Liver (tissue), 9 donors: ENCODE measurements around the gene APOL4. TPM values are rescaled to one million over a fixed set of nuclear protein-coding genes. Genes with fewer than 3 reads are reported as not detected.

Source experiments
- DNase-seq: peaks from one replicate; pipeline ENCODE4 v3.0.0-alpha.2; 2017; ENCODE audit warnings: low spot score
- H3K27ac ChIP-seq, 2 donors: one replicate each; pipeline ENCODE4 v1.7.0; 2013; ENCODE audit warnings: inconsistent platforms in 2 of 2, low read length in 2 of 2, control low read depth in 1 of 2, low read depth in 1 of 2, mild to moderate bottlenecking in 1 of 2
- H3K27me3 ChIP-seq, 4 donors: one replicate each; pipeline versions ENCODE4 v1.6.1 to v1.7.0; 2013; ENCODE audit warnings: low read length in 3 of 4, inconsistent platforms in 1 of 4, mild to moderate bottlenecking in 1 of 4, moderate library complexity in 1 of 4; ENCODE audit not compliant: control insufficient read depth in 4 of 4, insufficient read depth in 4 of 4
- H3K36me3 ChIP-seq, 4 donors: one replicate each; pipeline versions ENCODE4 v1.6.1 to v1.7.0; 2013; ENCODE audit warnings: low read length in 3 of 4, mild to moderate bottlenecking in 3 of 4, low read depth in 1 of 4, moderate library complexity in 1 of 4; ENCODE audit not compliant: control insufficient read depth in 4 of 4, insufficient read depth in 3 of 4
- H3K4me1 ChIP-seq, 4 donors: one replicate each; pipeline versions ENCODE4 v1.6.1 to v1.7.0; 2013; ENCODE audit warnings: low read length in 3 of 4, mild to moderate bottlenecking in 3 of 4, moderate library complexity in 1 of 4; ENCODE audit not compliant: control insufficient read depth in 4 of 4, insufficient read depth in 4 of 4
- H3K4me3 ChIP-seq, 3 donors: one replicate each; pipeline versions ENCODE4 v1.6.1 to v1.7.0; 2013; ENCODE audit warnings: low read length in 3 of 3, control low read depth in 1 of 3, low read depth in 1 of 3, mild to moderate bottlenecking in 1 of 3
- H3K9ac ChIP-seq, 2 donors: one replicate each; pipeline ENCODE4 v1.7.0; 2013; ENCODE audit warnings: low read length in 2 of 2, mild to moderate bottlenecking in 2 of 2, moderate library complexity in 2 of 2, control low read depth in 1 of 2, low read depth in 1 of 2
- H3K9me3 ChIP-seq, 4 donors: one replicate each; pipeline versions ENCODE4 v1.6.1 to v1.7.0; 2013; ENCODE audit warnings: low read length in 3 of 4; ENCODE audit not compliant: control insufficient read depth in 4 of 4
- EGR1 ChIP-seq, 2 donors: IDR thresholded peaks; 2 replicates each; pipeline ENCODE4 v1.6.1; 2016 to 2018; ENCODE audit warnings: antibody characterized with exemption in 2 of 2, low read depth in 2 of 2
- FOXA1 ChIP-seq: IDR thresholded peaks from 2 replicates; pipeline ENCODE4 v1.6.1; 2016; ENCODE audit warnings: antibody characterized with exemption
- FOXA2 ChIP-seq: IDR thresholded peaks from 2 replicates; pipeline ENCODE4 v1.6.1; 2016; ENCODE audit warnings: antibody characterized with exemption
- GABPA ChIP-seq, 2 donors: IDR thresholded peaks in 1 of 2; conservative IDR thresholded peaks in 1 of 2; 2 replicates each; pipeline ENCODE4 v1.6.1; 2016; ENCODE audit warnings: antibody characterized with exemption in 2 of 2, mild to moderate bottlenecking in 1 of 2, moderate library complexity in 1 of 2
- HNF4G ChIP-seq: IDR thresholded peaks from 2 replicates; pipeline ENCODE4 v1.6.1; 2016; ENCODE audit warnings: antibody characterized with exemption
- JUND ChIP-seq, 2 donors: IDR thresholded peaks; 2 replicates each; pipeline ENCODE4 v1.6.1; 2016; ENCODE audit warnings: antibody characterized with exemption in 2 of 2
- NR2F2 ChIP-seq: IDR thresholded peaks from 2 replicates; pipeline ENCODE4 v1.6.1; 2016; ENCODE audit warnings: antibody characterized with exemption
- RAD21 ChIP-seq, 2 donors: IDR thresholded peaks; 2 replicates each; pipeline ENCODE4 v1.6.1; 2016; ENCODE audit warnings: antibody characterized with exemption in 2 of 2, mild to moderate bottlenecking in 2 of 2
- RXRA ChIP-seq, 2 donors: IDR thresholded peaks; 2 replicates each; pipeline ENCODE4 v1.6.1; 2017 to 2018; ENCODE audit warnings: antibody characterized with exemption in 2 of 2, mild to moderate bottlenecking in 1 of 2
- SP1 ChIP-seq: IDR thresholded peaks from 2 replicates; pipeline ENCODE4 v1.6.1; 2018; ENCODE audit warnings: antibody characterized with exemption, mild to moderate bottlenecking
- TAF1 ChIP-seq: conservative IDR thresholded peaks from 2 replicates; pipeline ENCODE4 v1.6.1; 2016; ENCODE audit warnings: antibody characterized with exemption, mild to moderate bottlenecking
- YY1 ChIP-seq: IDR thresholded peaks from 2 replicates; pipeline ENCODE4 v1.6.1; 2016; ENCODE audit warnings: antibody characterized with exemption, mild to moderate bottlenecking
- WGBS: extraction: QIAGEN DNeasy Blood & Tissue Kit; methylation state at CpG from one replicate; pipeline ENCODE4 v1.1.7; 2013; 5-methylcytosine and 5-hydroxymethylcytosine counted together
- polyA plus RNA-seq, 2 donors: library from polyadenylated mRNA; stranded (reverse) in 1 of 2; unstranded in 1 of 2; fragments of 200-250 nt in 1 of 2; fragments of >200 nt in 1 of 2; fragmentation: Nextera tagmentation in 1 of 2; extraction: Ambion mirVana in 1 of 2; gene quantifications; one replicate each; pipeline versions ENCODE4 v1.2.1 to v1.2.3, GENCODE V29; 2013 to 2015
- total RNA-seq, 2 donors: library from RNA; depleted of rRNA; stranded (reverse); fragments of >200 nt; gene quantifications; one replicate each; pipeline ENCODE4 v1.2.3, GENCODE V29; 2014
- TF ChIP-seq, protein P1 (sequence below): fragments of 150-350 bp; IDR thresholded peaks from 2 replicates; pipeline ENCODE4 v1.5.1; 2017; ENCODE audit warnings: improper control_type of control experiment, low read depth, low read length; ENCODE audit not compliant: missing input control
- TF ChIP-seq, protein P2 (sequence below): IDR thresholded peaks from 2 replicates; pipeline ENCODE4 v1.6.1; 2016; ENCODE audit warnings: antibody characterized with exemption, mild to moderate bottlenecking
- TF ChIP-seq, protein P3 (sequence below): IDR thresholded peaks from 2 replicates; pipeline ENCODE4 v1.6.1; 2016; ENCODE audit warnings: antibody characterized with exemption
- TF ChIP-seq, protein P4 (sequence below): IDR thresholded peaks from 2 replicates; pipeline ENCODE4 v1.6.1; 2016; ENCODE audit warnings: antibody characterized with exemption
- donor health status: healthy.
- donor health status: healthy.
- donor health status: healthy.
- donor health status: healthy.
- donor health status: healthy.

APOL4 gene
- total and polyA plus RNA-seq, 4 donors: 0.59 to 2.3 (median 1.8) TPM

DNA sequence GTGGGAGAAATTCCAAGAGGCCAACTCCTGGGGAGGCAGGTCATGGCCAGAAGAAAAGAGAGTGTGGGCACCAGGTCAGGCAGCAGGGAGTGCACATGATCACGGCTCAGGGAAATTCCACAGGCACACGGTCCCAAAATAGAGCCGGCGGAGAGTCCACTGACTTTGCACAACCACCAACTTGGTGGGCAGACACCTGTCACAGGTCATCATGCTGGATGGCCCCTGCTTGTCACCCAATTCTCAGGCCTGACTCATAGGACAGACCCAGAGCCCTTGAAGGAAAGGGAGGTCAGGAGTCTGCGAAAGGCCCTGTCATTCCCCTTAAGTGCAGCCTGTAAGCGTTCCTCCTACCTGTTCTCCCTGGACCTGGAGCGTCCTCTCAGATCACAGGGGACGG lies 21.9 kb upstream of the APOL4 start:
- Histone ChIP-seq H3K27me3 (no peaks in the 10 kb centered on the region), H3K4me1 (peaks cover 0 to 7% (median 2%) of the 10 kb centered on the region in 4 donors), H3K9ac (no peak overlapping the region), H3K4me3 (no peak overlapping the region), H3K27ac (no peak overlapping the region), H3K36me3 (peaks cover 2 to 13% (median 8%) of the 10 kb centered on the region in 4 donors), H3K9me3 (no peaks in the 10 kb centered on the region)
- 76% methylated on average over 8 of the region's 8 CpGs for WGBS
- no peak for TF ChIP-seq GABPA (IDR thresholded peaks at IDR 0.05 in 1 of 2, conservative IDR thresholded peaks at IDR 0.05 in 1 of 2)
- TF ChIP-seq HNF4G: no peak
- TF ChIP-seq JUND (IDR thresholded peaks at IDR 0.05): no peak
- TF ChIP-seq, protein P1, sequence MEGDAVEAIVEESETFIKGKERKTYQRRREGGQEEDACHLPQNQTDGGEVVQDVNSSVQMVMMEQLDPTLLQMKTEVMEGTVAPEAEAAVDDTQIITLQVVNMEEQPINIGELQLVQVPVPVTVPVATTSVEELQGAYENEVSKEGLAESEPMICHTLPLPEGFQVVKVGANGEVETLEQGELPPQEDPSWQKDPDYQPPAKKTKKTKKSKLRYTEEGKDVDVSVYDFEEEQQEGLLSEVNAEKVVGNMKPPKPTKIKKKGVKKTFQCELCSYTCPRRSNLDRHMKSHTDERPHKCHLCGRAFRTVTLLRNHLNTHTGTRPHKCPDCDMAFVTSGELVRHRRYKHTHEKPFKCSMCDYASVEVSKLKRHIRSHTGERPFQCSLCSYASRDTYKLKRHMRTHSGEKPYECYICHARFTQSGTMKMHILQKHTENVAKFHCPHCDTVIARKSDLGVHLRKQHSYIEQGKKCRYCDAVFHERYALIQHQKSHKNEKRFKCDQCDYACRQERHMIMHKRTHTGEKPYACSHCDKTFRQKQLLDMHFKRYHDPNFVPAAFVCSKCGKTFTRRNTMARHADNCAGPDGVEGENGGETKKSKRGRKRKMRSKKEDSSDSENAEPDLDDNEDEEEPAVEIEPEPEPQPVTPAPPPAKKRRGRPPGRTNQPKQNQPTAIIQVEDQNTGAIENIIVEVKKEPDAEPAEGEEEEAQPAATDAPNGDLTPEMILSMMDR: no peak
- no peak for TF ChIP-seq EGR1 (IDR thresholded peaks at IDR 0.05; ENCODE audit: low read depth in 2 of 2)
- no peak for TF ChIP-seq TAF1
- TF ChIP-seq SP1: no peak
- no peak for TF ChIP-seq RXRA (IDR thresholded peaks at IDR 0.05)
- TF ChIP-seq, protein P2, sequence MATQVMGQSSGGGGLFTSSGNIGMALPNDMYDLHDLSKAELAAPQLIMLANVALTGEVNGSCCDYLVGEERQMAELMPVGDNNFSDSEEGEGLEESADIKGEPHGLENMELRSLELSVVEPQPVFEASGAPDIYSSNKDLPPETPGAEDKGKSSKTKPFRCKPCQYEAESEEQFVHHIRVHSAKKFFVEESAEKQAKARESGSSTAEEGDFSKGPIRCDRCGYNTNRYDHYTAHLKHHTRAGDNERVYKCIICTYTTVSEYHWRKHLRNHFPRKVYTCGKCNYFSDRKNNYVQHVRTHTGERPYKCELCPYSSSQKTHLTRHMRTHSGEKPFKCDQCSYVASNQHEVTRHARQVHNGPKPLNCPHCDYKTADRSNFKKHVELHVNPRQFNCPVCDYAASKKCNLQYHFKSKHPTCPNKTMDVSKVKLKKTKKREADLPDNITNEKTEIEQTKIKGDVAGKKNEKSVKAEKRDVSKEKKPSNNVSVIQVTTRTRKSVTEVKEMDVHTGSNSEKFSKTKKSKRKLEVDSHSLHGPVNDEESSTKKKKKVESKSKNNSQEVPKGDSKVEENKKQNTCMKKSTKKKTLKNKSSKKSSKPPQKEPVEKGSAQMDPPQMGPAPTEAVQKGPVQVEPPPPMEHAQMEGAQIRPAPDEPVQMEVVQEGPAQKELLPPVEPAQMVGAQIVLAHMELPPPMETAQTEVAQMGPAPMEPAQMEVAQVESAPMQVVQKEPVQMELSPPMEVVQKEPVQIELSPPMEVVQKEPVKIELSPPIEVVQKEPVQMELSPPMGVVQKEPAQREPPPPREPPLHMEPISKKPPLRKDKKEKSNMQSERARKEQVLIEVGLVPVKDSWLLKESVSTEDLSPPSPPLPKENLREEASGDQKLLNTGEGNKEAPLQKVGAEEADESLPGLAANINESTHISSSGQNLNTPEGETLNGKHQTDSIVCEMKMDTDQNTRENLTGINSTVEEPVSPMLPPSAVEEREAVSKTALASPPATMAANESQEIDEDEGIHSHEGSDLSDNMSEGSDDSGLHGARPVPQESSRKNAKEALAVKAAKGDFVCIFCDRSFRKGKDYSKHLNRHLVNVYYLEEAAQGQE: no peak
- TF ChIP-seq, protein P3, sequence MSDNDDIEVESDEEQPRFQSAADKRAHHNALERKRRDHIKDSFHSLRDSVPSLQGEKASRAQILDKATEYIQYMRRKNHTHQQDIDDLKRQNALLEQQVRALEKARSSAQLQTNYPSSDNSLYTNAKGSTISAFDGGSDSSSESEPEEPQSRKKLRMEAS: no peak
- DNase-seq: no peak

DNA sequence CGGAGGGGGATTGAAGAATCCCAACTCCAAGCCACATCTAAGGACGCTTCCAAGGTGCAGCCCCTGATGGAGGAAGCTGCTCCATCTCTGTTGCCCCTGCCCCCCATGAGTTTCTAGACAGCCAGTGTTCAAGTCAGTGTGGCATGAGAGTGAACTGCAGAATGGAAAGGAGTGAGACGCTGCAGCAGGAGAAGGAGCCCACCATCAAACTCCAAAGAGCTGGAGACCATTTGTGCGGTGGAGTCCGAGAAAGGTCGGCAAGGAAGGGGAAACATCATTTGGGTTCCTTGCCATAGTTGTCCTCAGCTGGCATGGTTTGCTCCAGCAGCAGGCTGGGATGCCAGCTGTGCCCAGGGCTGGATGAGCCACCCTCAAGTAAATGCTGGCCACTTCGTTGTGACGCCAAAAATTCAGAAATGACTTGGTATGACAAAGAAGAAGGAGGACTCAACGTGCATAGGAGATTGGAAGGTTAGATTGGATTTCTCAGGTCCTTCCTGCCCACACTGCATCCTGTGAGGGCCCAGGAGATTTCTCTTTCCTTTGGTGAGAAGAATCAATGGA lies 21.4 kb upstream of the APOL4 start:
- Histone ChIP-seq H3K27ac (no peak overlapping the region), H3K9me3 (no peaks in the 10 kb centered on the region), H3K4me1 (peaks cover 0 to 7% (median 2%) of the 10 kb centered on the region in 4 donors), H3K4me3 (no peak overlapping the region), H3K9ac (no peak overlapping the region), H3K36me3 (peaks cover 0 to 8% (median 5%) of the 10 kb centered on the region in 4 donors), H3K27me3 (no peaks in the 10 kb centered on the region)
- WGBS: 90% methylated on average over 9 of the region's 9 CpGs
- no peak for DNase-seq
- TF ChIP-seq GABPA (IDR thresholded peaks at IDR 0.05 in 1 of 2, conservative IDR thresholded peaks at IDR 0.05 in 1 of 2) (no peak), NR2F2 (no peak), FOXA2 (no peak), RXRA (IDR thresholded peaks at IDR 0.05) (no peak), YY1 (no peak), RAD21 (IDR thresholded peaks at IDR 0.05) (no peak), HNF4G (no peak), FOXA1 (no peak), SP1 (no peak), TAF1 (no peak), JUND (IDR thresholded peaks at IDR 0.05) (no peak), EGR1 (IDR thresholded peaks at IDR 0.05; ENCODE audit: low read depth in 2 of 2) (no peak)
- TF ChIP-seq, protein P3: no peak
- TF ChIP-seq, protein P2: no peak
- TF ChIP-seq, protein P1: no peak
- TF ChIP-seq, protein P4, sequence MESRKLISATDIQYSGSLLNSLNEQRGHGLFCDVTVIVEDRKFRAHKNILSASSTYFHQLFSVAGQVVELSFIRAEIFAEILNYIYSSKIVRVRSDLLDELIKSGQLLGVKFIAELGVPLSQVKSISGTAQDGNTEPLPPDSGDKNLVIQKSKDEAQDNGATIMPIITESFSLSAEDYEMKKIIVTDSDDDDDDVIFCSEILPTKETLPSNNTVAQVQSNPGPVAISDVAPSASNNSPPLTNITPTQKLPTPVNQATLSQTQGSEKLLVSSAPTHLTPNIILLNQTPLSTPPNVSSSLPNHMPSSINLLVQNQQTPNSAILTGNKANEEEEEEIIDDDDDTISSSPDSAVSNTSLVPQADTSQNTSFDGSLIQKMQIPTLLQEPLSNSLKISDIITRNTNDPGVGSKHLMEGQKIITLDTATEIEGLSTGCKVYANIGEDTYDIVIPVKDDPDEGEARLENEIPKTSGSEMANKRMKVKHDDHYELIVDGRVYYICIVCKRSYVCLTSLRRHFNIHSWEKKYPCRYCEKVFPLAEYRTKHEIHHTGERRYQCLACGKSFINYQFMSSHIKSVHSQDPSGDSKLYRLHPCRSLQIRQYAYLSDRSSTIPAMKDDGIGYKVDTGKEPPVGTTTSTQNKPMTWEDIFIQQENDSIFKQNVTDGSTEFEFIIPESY: no peak
